Activated gamma-delta T cell (primary cell): ENCODE results near the gene IGF2BP2.
A peak's percentile ranks its signal among the peaks of the same experiment; 100 is the strongest.
"Not testable (repeated sequence)": the region's sequence is repeated elsewhere in the genome, so short reads cannot be mapped to it uniquely, and the experiment has no call there.

Experiments
- DNase-seq: peaks from one replicate; lab custom pipeline; 2025; lab: John Stamatoyannopoulos, UW
- total RNA-seq, 2 donors: gene quantifications; one replicate each; lab custom pipeline; 2026; lab: John Stamatoyannopoulos, UW

IGF2BP2 gene
- total RNA-seq, result 4.4 to 4.9 reads per million in 2 donors

- peak; percentile 24 for DNase-seq
Measured at GRCh38 chr3:185825006-185825638, at the start of gene IGF2BP2. TSS of gene IGF2BP2 (minus strand) at chr3:185825042. CDS start at chr3:185824960, 82 bp downstream.

DNA sequence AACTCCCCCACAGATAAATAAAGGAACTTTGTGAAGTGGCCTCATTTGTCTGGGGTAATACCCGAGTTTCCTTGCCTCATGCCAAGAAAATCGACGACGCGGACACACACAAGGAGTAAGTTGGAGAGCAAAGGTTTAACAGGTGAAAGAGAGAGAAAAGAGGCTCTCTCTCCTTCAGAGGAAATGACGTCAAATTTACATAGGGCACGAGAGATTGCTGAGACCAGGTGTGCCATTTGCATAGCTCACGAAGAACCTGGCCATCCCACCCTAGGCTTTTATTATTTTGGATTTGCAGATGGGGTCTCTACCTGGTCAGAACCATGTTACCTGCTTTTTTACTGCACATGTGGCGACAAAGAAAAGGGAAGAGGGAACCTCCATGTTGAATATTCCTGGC is 49.3 kb upstream of the IGF2BP2 start:
- no peak for DNase-seq

DNA sequence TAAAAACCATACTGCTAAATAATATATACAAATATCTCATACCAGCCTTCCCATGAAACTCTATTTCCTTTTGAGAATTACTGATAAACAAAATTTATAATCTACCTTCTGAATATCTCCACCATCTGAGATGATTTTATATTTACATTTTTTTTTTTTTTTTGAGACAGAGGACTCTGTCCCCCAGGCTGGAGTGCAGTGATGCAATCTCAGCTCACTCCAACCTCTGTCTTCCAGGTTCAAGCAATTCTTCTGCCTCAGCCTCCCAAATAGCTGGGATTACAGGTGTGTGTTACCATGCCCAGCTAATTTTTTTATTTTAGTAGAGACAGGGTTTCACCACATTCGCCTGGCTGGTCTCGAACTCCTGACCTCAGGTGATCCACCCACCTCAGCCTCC is 42.8 kb upstream of the IGF2BP2 start:
- no peak for DNase-seq

GRCh38 chr3:185866995-185867394 is 42.2 kb upstream of the IGF2BP2 start:
- DNase-seq, result no peak

DNA sequence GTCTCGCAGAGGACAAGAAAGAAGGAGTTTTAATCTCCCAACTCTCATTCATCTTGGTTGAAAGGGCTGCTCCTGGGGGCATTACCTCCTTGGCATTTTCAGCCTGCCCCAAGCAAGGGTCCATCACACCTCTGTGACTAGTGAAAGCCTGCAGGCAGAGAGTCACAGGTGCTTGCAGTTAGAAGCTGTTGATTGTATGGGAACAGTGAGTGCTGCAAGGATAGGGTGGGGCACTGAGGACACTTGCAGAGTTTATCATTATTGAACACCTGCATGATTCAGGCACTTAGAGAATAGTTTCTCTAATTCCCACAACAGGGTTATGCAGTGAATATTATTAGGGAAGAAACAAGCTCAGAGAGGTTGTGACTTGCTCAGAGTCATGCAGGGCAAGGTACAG is 41.7 kb upstream of the IGF2BP2 start:
- DNase-seq, result no peak

DNA sequence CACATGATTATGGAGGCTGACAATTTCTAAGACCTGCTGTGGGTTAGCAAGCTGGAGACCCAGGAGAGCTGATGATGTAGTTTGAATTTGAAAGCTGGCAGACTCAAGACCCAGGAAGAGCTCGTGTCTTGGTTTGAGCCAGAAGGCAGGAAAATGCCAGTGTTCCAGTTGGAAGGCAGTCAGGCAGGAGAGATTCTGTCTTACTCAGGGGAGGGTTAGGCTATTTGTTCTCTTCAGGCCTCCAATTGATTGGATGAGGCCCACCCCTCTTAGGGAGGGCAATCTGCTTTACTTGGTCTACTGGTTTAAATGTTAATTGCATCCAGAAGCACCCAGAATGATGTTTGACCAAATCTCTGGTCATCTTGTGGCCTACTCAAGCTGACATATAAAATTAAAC is 40.4 kb upstream of the IGF2BP2 start:
- no peak for DNase-seq

DNA sequence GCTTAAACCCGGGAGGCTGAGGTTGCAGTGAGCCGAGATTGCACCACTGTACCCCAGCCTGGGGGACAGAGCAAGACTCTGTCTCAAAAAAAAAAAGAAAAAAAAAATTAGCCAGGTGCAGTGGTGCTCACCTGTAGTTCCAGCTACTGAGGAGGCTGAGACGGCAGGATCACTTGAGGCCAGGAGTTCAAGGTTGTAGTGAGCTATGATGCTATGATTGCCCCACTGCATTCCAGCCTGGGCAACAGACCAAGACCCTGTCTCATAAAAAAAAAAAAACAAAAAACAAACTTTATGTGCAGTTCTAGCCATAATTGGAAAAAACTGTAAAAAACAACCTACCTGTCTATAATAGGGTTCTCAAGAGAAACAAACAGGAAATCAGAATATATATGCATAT is 39.9 kb upstream of the IGF2BP2 start:
- no peak for DNase-seq

DNA sequence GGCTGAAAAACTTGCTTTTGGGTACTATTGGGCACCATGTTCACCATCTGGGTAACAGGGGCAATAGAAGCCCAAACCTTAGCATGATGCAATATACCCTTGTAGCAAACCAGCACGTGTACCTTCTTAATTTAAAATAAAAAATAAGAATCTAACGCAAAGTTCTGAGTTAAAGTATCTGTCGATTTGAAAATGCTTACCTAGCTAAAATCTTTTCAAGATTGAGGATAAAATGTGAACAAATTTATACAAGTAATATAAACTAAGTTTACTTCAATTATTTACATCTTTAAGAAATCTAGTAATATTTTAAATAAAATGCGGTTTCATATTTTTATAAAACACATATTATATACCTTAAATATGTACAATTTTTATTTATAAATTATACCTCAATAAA is 38.1 kb upstream of the IGF2BP2 start:
- no peak for DNase-seq

DNA sequence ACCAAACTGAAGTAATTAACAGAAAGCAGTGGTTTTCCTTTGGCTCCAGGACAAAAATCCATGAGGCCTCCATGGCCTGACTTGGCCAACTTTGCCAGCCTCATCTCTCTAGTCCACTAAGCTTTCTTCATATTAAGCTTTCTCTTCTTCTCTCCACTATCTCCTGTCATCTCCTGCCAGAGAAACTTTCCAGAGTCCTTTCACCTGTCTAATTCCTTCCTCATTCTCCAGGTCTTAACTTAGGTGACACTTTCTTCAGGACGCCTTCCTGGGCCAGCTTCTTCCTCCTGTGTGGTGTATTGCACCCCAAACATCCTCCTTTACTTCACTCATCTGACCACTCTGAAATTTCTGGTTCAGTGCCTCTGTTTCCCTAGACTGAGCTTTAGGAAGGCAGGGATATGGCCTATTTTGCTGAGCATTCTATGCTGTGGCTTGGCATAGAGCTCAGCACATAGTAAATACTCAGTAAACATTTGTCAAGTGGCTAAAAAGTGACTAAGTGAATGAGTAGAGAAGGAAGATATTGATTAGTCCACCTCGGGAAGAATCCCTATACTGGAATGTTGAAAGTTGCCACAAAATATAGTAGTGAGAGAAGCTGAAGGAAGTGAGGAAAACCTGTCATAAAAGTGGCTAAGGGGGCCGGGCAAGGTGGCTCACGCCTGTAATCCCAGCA is 34.6 kb upstream of the IGF2BP2 start:
- no peak for DNase-seq

- DNase-seq, result no peak
Measured at GRCh38 chr3:185858502-185859225, 33.8 kb upstream of the IGF2BP2 start.

GRCh38 chr3:185857208-185857607 is 32.4 kb upstream of the IGF2BP2 start:
- DNase-seq, result no peak

DNA sequence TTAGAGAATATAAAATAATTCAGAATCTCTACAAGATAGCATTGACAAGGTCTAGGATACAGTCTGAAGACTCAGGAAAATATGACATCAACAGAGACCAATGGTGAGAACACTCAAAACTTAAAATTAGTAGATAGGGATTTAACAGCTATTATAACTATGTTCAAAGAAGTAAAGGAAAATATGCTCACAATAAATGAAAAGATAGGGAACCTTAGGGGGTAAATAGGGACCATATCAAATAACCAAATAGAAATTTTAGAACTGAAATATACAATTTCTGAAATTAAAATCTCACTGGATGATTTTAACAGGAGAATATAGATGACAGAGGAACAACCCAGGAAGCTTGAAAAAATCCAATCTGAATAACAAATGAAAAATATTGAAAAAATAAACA is 31.8 kb upstream of the IGF2BP2 start:
- no peak for DNase-seq

- not testable (repeated sequence) for DNase-seq
Measured at GRCh38 chr3:185853771-185854170, 28.9 kb upstream of the IGF2BP2 start.

DNA sequence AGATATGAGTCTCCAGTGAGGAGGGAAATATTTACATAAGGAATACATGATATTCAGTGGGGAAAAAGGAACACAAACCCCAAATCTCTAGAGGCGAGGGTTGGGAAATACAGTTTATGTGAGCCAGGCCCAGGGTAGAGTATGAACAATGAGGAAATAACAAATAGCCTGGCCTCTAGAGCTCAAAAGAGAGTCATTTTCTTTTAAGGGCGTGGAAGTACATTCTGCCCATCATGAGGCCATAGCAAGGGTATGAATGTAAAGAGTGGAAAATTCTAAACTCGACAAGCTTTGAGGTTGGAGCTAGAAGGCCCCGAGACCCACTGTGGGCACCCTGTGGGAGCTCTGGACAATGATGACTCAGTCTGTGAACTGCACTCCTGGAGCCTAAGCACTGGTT is 27.8 kb upstream of the IGF2BP2 start:
- no peak for DNase-seq

- no peak for DNase-seq
Measured at GRCh38 chr3:185851959-185852358, 27.1 kb upstream of the IGF2BP2 start.

DNA sequence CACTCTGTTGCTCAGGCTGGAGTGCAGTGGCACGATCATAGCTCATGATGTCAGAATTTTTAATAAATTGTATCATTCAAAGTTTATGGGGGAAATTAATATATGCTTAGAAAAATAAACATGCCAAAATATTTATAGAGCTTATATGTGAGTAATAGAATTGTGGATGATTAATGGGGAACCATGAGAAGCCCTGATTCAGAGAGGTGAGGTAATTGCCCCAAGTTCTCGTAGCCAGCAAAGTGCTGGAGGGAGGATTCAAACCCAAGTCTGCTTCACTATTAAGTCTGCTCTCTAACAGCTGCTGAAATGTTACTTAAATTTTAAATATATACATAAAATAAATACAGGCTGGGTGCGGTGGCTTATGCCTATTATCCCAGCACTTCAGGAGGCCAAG is 26.2 kb upstream of the IGF2BP2 start:
- no peak for DNase-seq

DNA sequence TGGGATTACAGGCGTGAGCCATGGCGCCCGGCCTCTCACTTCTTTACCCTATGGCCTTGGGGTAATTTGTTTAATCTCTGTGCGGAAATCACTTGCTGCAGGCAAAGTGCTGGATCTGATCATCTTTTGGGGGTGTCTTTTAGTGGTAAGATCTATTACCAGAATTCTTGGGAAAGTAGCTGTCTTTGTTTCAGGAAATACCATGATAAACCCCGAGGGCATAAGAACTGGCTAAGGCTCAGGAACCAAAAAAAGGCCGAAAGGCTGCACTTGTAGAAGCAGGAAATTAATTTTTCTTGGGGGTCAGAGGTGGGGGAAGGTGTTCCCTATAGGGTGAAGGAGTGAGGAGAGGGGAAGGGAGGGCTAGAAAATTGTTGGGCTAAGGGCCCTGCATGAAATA is 22.7 kb upstream of the IGF2BP2 start:
- DNase-seq, result no peak

GRCh38 chr3:185846037-185846436 is 21.2 kb upstream of the IGF2BP2 start:
- DNase-seq, result no peak

DNA sequence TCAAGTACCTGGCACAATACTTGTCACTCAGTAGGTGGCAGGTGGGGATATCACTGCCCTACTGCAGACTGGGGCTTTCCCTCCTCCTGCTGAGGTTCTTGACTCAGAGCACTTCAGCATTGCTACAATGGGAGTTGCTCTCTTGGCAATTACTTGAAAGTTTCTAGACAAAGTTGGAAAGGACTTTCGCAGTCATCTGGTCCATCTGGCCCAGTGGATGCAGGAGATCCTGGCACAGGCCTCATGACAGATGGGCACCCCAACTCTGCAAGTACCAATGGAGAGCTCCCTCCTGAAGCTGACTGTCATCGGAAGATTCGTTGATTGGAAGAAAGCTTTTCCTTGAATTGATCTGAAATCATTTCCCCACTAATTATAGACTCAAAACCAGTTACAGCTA is 19.2 kb upstream of the IGF2BP2 start:
- no peak for DNase-seq

DNA sequence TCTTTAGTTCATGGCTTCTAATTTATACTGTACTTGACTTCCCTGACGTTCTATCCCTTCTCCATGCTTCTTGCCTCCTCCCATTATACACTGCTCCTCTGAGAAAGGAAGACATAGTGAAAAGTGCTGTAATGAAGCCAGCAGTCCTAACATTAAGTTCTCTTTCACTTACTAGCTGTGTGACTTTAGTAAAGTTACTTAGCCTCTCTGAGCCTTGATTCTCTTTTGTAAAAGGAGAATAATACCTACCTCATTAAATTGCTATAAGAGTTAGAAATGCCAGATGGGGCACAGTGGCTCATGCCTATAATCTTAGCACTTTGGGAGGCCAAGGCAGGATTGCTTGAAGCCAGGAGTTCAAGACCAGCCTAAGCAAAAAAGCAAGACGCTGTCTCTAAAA is 18.8 kb upstream of the IGF2BP2 start:
- DNase-seq, result no peak

DNA sequence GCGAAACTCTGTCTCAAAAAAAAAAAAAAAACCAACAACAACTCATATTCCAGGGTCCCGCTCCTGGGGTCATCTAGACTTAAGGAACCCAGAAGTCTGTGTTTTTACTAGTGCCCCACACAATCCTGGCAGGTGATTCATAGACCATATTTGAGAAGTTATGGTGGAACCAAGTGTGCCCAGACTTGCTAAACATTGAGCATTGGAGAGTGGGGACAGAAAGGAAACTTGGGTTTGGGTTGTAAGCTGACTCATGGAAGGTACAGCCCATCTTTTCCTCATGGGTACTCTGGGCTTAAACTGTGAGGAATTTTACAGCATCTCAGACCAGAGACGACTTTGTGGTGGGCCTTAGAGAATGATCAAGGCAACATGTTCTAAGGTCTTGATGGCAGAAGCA is 18.3 kb upstream of the IGF2BP2 start:
- no peak for DNase-seq

- no peak for DNase-seq
Measured at GRCh38 chr3:185842241-185842640, 17.4 kb upstream of the IGF2BP2 start.

- DNase-seq, result not testable (repeated sequence)
Measured at GRCh38 chr3:185838417-185838989, 13.7 kb upstream of the IGF2BP2 start.
